GM19397 (cell line): Measurements from ENCODE around the gene KRTAP17-1.

Experiments
- ATAC-seq: cut with Tn5 transposase; IDR thresholded peaks from one replicate; pipeline ENCODE4 v1.9.1; 2021; ENCODE audit warnings: mild to moderate bottlenecking, moderate library complexity; ENCODE audit not compliant: unreplicated experiment

Gene KRTAP17-1

GRCh38 chr17:41333098-41333497, 17.6 kb upstream of the KRTAP17-1 start:
- no peak for ATAC-seq

DNA sequence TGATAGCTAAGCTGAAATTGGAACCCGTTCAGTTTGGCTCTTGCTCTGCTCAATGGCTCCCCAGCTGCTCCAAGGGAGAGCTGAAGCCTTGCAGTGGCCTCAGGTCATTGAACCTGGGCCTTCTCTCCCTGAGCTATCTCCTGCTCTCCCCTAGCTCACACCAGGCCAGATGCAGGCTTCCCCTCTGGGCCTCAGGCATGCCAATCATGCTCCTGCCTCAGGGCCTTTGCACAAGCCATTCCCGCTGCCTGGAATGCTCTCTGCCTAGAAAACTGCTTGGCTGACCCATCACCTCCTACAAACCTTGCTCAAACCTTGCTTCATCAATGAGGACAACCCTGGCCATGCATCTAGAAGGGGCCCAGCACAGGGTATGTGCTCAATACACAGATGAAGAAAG, 16.7 kb upstream of the KRTAP17-1 start:
- ATAC-seq = no peak

DNA sequence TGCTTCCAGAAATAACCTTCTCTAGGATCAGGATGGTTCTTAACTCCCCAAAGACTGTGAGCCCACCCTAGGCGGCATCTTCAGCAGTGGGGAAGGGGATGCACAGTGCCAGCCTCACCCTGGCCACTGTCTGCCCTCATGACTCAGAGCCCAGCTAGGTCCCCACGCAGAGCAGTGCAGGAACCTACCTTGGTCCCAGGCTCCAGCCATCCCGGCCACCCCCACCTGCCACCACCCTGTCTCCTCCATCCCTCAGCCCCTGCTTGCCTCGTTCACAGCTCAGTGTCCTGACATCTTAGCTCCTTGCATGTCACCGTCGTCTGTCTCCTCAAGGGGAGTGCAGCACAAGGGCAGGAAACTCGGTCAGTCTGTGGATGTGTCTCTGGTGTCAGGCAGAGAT, 16.1 kb upstream of the KRTAP17-1 start:
- ATAC-seq = no peak

GRCh38 chr17:41329279-41329948, 13.9 kb upstream of the KRTAP17-1 start:
- no peak for ATAC-seq

GRCh38 chr17:41328207-41328606, 12.7 kb upstream of the KRTAP17-1 start:
- no peak for ATAC-seq

DNA sequence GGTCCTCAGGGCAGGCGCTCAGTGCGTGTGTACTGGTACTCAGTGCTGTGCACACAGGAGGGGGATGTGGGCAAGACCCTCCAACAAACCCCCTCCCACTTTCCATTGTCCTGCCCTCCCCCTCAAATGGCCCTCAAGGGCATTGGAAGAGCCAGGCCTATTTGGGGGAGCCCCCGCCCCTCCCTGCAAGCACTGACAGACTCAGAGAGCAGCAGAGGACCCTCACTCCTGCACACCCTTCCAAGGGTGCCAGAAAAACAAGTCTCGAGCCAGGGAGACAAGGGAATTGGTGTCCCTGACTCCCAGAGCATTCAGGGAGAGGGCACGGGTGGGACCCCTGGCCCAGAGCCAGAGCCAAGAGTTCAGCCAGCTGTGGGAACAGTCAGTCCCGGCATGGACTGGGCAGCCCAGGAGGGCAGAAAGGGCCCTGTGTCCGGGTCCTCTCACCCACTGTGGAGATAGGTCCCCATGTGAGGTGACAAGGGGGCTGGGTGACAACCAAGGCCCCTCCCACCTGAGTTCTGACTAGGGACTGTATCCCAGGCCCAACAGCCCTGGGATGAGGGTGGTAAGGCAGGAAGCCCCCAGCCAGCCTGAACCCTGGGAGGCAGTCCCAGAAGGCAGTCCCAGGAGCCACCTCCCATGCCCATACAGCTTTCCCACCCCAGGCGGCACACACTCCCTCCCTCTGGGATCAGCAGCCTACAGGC, 12.1 kb upstream of the KRTAP17-1 start:
- no peak for ATAC-seq

DNA sequence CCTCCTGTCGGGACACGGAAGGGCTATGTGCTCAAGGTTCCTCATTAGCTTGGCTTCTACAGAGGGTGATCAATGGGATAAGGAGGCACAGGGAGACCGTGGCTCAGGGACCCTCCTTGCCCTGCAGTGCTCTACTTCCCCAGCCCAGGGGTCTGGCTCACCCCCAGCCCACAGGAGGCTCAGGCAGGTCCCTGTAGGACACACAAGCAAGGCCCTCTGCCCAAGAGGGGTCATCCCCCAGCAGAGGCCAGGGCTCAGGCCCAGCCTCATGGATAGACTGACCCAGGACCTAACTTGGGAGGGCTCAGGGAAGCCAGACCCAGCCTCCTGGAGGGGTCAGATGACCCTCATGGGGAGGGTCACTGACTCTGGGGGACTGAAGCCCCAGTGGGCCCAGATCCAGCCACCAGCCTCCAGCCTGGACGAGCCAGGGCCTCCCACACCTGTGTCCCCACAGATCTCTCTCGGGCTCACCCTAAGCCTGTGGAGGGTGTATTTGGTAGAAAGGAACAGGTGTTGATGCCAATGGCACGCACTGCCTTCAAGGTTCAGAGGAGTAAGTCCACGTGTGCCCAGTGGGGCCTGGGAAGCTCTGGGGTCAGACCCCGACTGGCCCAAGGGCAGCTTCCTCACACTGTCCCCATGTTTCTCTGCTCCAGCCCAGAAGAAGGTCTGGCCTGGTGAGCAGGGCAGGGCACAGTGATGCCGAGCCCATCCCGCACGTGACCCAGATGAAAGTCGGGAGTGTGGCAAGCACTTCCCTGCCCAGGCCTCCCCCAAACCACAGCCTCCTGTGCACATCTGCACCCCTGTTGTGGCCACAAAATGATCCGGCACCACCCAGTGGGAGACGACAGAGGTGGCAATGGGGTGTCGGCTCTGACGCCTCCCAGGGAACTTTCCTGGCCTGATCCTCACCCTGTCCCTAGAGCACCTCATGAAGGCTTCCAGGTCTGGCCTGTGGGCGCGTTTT, 10.9 kb upstream of the KRTAP17-1 start:
- no peak for ATAC-seq

DNA sequence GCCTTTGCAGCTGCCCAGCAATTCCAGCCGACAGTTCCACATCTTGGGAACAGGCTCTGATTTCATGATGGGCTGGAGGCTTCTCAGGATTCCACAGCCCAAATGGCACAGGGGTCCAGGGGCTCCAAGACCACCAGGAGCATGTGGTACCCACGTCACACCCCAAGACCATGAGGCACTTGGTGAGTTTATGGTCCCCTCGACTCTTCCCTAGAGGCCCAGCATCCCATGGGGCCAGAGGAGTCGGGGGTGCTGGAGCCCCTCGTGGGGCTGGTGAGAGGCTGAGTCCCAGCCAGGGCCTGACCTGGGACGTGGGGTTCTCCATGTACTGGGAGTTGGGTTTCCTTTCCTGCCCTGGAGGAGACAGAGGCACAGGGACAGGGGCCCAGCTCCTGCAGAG, 10.1 kb upstream of the KRTAP17-1 start:
- ATAC-seq = no peak

DNA sequence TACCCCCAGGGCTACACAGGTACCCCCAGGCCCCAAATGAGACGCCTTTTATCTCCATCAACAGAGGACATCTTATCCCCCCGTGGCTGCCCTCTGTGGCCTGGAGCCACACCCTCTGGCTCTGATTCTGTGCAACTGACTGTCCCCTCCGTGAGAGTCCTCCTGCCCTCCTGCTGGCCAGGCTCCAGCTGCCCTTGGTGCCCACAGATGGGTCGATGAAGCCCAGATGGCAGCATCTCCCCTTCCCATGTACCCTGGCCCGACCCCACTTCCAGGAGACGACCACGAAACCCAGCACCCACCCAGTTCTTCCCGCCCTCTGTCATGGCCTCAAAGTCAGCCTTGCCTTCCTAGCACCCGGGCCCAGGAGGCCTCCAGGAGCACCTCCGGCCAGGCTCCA, 9.6 kb upstream of the KRTAP17-1 start:
- ATAC-seq = no peak

GRCh38 chr17:41324180-41325075, 8.9 kb upstream of the KRTAP17-1 start:
- ATAC-seq = no peak

GRCh38 chr17:41322903-41323895, 7.7 kb upstream of the KRTAP17-1 start:
- no peak for ATAC-seq

GRCh38 chr17:41322094-41322902, 6.8 kb upstream of the KRTAP17-1 start:
- ATAC-seq = no peak

- ATAC-seq = no peak
Observed at GRCh38 chr17:41318231-41318630, 2.7 kb upstream of the KRTAP17-1 start.

DNA sequence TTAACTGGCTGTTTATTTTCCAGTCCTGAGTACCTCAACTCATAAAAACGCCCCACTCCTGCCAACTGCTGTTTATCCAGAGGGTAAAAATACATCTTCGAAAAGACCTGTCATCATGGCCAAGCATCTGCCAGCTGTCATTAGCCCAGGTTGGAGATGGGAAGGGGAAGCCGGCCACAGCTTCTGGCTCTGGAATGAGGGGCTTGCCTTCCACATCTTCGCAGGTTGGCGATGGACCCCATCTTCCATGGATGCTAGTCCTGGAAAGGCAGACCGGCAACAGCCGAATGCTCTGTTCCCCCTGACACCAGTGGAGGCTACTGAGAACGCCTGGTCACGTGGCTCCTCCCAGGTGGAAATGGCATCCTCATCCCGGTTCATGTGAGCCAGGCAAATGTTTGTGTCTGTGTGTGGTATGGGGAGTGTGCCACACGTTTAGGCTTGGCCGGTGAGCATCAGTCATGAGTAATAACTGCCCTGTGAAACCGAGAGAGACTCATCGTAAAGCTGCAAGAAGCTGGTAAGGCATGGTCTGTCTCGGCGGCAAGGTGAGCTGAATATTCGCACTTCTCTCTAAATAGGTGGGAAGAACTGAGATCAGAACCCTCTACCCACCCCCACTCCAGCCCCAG, 420 bp upstream of the KRTAP17-1 start:
- no peak for ATAC-seq

DNA sequence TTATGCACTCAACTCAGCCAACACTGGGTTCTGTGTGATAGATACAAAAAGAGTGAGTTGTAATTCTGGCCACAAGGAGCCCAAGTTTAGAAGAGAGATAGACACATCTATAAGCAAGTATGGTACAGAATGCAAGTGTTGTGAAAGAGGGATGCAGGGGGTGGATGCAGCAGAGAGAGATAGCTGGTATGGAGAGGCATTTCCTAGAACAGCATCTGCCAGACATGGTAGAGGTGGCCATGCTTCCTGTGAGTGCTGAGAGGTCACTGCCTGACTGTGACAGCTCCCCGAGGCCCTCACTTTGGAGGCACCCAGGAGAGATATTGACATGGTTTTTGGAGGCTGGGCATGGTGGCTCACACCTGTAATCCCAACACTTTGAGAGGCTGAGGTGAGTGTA, 4.4 kb downstream of the KRTAP17-1 start:
- ATAC-seq = no peak

GRCh38 chr17:41308918-41309359, 6.6 kb downstream of the KRTAP17-1 start, which contains the start of gene KRTAP16-1:
KRTAP16-1 (minus strand) TSS chr17:41309309; CDS start chr17:41309253, 56 bp downstream.
- peak; percentile 21 for ATAC-seq

GRCh38 chr17:41308251-41308917, 7.1 kb downstream of the KRTAP17-1 start:
- ATAC-seq = peak; percentile 55
